ENCODE data around the gene ARHGAP26. TPM values are rescaled to one million over a fixed set of nuclear protein-coding genes. Genes with fewer than 3 reads are reported as not detected.
A peak's percentile ranks its signal among the peaks of the same experiment; 100 is the strongest.

The ARHGAP26 gene
- total RNA-seq, 1 experiment from 2014 or later: 5.5 TPM

DNA sequence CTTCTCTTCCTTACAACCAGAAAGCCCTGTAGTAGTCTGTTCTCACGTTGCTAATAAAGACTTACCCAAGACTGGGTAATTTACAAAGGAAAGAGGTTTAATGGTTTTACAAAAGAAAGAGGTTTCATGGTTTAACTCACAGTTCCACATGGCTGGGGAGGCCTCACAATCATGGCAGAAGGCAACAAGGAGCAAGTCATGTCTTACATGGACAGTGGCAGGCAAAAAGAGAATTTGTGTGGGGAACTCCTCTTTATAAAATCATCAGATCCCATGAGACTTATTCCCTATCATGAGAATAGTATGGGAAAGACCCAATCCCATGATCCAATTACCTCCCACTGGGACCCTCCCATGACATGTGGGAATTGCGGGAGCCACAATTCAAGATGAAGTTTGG lies 468.4 kb downstream of the ARHGAP26 start:
- no peak for DNase-seq (ENCODE audit: low read depth)

GRCh38 chr5:143239882-143240518 lies 469.8 kb downstream of the ARHGAP26 start:
- DNase-seq (ENCODE audit: low read depth): no peak

DNA sequence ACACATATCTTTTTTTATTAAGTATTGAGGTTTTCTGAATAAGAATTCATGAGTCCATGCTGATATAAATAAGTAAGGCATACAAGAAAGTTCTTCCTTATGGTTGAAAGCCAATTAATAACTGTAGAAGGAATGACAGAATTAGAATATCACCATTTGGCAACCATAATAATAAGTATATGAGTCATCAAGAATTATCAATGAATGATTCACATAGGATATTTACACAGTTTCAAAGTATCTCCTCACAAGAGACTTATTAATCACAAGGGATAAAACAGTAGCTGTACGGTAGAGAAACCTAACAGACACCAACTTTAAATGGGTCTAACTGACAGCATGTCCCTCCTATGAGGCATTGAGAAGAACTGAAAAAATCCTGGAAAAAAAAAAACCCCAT lies 471.7 kb downstream of the ARHGAP26 start:
- DNase-seq (ENCODE audit: low read depth): no peak

GRCh38 chr5:143243103-143243502 lies 472.9 kb downstream of the ARHGAP26 start:
- no peak for DNase-seq (ENCODE audit: low read depth)

DNA sequence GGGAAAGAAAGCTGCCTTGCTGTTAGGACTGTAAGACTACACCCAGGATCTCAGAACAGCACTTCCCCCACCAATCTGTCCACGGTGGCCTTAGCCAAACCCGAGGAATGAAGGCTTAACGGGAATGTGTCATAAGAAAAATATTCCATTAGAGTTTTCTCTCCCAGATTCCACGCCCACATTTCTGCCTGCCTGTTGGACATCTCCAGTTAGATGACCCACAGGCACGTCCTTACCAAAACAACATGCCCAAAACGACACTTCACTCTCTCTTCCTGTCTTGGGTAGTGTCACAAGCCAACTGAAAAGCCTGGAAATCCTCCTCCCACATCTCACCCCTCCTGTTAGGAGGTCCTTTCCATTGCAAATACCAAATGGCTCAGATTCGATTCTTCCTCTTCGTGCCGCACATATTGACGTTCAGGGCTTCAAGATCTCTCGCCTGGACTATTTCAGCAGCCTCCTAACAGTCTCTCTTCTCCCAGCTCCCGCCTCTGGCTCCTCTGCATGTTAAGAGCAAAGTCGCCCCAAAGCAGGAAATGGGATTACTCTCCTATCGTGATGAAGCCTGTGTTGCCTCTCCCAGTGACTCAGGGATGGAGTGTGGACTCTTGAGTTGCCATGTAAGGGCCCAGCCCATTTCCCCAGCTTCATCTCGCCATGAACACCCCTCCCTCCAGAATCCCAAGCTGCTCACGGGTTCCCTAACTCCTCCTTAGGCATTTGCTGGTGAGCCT lies 474.0 kb downstream of the ARHGAP26 start:
- DNase-seq (ENCODE audit: low read depth): peak; percentile 99

DNA sequence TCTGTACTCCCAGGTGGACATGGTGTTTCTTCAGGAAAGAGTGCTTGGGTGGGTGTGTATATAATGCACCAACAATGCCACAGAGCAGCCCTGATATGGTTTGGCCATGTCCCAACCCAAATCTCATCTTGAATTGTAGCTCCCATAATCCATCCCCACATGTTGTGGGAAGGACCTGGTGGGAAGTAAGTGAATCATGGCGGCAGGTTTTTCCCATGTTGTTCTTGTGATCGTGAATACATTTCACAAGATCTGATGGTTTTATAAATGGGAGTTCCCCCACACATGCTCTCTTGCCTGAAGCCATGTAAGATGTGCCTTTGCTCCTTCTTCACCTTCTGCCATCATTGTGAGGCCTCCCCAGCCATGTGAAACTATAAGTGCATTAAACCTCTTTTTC lies 474.8 kb downstream of the ARHGAP26 start:
- peak; percentile 75 for DNase-seq (ENCODE audit: low read depth)

GRCh38 chr5:143245929-143246561 lies 475.9 kb downstream of the ARHGAP26 start:
- DNase-seq (ENCODE audit: low read depth): peak; percentile 99

DNA sequence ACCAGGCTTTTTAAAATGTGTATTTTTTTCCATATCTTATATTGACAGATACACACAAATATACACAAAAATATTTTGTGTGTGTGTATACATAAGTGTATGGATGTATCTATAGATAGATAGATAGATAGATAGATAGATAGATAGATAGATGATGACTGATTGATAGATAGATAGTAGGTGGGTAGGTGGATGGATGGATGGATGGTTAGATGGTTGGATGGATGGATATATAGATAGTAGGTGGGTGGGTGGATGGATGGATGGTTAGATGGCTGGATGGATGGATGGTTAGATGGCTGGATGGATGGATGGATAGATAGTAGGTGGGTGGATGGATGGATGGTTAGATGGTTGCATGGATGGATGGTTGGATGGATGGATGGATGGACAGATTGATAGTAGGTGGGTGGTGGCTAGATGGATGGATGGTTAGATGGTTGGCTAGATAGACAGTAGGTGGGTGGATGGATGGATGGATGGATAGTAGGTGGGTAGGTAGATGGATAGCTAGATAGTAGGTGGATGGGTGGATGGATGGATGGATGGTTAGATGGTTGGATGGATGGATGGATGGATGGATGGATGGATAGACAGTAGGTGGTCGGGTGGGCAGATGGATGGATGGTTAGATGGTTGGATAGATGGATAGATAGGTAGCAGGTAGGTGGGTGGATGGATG lies 477.1 kb downstream of the ARHGAP26 start:
- no peak for DNase-seq (ENCODE audit: low read depth)

- no peak for DNase-seq (ENCODE audit: low read depth)
These were observed 478.2 kb downstream of the ARHGAP26 start for GRCh38 chr5:143248391-143248790.

GRCh38 chr5:143248822-143249579 lies 478.8 kb downstream of the ARHGAP26 start:
- DNase-seq (ENCODE audit: low read depth): peak; percentile 91

- peak; percentile 54 for DNase-seq (ENCODE audit: low read depth)
These were observed 479.7 kb downstream of the ARHGAP26 start for GRCh38 chr5:143249851-143250250.

DNA sequence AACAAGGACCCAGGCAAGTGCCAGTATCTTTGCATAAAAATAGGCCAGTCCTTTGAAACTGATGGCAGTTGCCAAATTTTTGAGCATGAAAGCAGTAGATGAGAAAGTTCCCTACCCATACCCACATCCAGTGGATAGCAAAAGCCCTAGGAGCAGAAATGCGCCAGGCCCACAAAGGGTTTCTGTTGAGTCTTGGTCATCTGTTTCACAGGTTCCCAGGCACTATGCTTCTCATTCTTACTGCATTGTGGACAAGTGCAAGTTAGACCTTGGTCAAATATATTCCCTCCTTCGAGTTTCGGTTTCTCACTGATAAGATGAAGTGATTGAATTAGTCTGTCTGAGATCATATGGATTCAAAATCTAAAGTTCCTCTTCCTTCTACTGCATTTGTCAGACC lies 481.0 kb downstream of the ARHGAP26 start:
- no peak for DNase-seq (ENCODE audit: low read depth)

DNA sequence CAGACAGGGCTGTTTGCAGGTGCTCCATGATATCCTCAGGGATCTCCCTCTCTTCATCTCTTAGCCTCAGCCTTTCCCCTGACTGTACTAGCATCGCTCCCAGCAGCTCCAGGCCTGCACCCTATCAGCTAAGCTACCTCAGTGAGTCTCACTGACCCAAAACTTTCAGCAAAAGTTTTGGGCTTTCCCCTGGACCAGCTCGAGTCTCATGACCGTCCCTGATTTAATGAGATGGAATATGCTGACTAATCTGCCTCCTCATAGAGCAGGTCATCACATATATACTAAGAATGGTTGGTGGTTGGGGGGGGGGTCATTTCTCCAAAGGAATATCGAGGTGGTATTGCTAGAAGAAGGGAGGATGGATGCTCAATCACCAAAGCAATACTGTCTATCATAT lies 481.8 kb downstream of the ARHGAP26 start:
- no peak for DNase-seq (ENCODE audit: low read depth)

DNA sequence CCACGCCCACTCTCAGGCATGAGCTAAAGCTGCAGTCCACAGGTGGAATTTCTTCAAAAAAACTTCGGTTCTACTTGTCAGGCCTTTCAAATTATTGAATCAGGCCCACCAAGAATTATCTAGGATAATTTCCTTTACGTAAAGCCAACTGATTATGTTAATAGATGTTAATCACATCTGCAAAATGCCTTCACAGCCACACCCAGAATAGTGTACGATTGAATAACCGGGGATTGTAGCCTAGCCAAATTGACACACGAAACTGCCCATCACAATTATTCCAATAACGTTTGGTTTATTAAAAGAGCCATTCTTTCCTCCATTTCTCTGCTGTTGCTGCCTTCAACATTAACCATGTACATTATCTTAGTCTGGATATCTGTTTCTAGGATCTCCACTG lies 484.6 kb downstream of the ARHGAP26 start:
- no peak for DNase-seq (ENCODE audit: low read depth)

- DNase-seq (ENCODE audit: low read depth): peak; percentile 94
These were observed 488.5 kb downstream of the ARHGAP26 start for GRCh38 chr5:143258559-143259253.

- no peak for DNase-seq (ENCODE audit: low read depth)
These were observed 489.1 kb downstream of the ARHGAP26 start for GRCh38 chr5:143259254-143259605.

- DNase-seq (ENCODE audit: low read depth): peak; percentile 76
These were observed 491.7 kb downstream of the ARHGAP26 start for GRCh38 chr5:143261748-143262392.

DNA sequence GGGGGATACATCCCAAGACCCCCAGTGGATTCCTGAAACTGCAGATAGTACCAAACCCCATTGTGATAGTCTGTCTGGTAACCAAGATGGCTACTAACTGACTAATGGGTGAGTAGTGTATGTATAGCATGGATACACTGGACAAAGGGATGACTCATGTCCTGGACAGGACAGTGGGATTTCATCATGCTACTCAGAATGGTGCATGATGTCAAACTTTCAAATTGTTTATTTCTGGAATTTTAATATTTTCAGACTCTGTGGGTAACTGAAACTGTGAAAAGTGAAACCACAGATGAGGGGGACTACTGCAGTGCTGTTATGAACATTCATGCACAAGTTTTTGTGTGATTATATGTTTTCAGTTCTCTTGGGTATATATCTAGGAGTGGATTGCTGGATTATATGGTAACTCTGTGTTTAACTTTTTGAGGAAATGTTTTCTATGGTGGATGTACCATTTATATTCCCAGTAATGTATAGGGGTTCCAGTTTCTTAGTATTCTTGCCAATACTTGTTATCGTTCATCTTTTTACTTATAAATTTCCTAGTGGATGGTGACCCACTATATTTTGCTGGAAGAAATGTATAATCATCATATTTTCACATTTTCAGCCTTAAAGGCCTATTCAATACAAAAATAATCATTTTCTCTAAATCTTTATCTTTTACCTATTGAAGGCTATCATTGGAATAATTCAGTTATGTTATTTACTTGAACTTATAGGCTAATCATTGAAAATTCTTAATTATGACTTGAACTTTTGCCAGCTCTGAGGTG lies 492.4 kb downstream of the ARHGAP26 start:
- peak; percentile 84 for DNase-seq (ENCODE audit: low read depth)

DNA sequence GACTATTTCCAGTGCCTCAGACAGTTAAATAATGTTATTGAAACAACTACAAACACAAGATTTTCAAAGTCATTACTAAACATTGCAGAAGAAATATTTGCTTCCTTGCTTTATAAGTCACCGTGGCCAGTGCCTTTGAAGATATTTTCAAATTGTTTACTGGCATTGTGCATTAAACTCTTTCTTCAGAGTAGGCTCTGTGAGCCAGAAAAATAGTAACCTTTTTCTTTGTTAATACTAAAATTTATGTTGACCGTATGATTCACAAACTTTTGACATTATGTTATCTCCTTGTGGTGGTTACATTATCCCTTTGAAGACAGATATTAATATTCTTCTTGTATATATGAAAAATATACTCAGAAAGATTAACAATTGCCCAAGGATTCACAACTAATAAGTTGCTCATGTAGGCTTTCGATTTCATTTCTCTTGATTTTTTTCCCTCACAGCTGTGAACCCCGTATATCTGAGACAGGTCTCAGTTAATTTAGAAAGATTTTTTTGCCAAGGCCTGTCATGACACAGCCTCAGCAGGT lies 493.2 kb downstream of the ARHGAP26 start:
- DNase-seq (ENCODE audit: low read depth): no peak

DNA sequence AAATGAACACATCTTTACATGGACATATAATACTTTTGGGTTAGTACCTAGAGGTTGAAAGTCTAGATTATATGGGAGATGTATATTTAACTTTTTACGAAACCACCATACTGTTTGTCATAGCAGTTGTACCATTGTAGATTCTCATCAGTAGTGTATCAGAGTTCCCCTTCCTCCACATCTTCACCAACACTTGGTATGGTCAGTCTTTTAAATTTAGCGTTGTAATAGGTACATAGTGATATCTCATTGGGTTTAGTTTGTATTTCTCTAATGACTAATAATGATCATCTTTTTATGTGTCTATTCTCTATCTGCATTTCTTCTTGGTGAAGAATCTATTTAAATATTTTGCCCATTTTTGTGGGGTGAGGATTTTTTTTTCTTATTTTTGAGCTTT lies 495.8 kb downstream of the ARHGAP26 start:
- no peak for DNase-seq (ENCODE audit: low read depth)
